HG03039 (cell line): ENCODE results near the gene NAA10.

Experiments
- ATAC-seq: cut with Tn5 transposase; IDR thresholded peaks from one replicate; pipeline ENCODE4 v1.9.1; 2021; ENCODE audit warnings: mild to moderate bottlenecking, moderate library complexity; ENCODE audit not compliant: unreplicated experiment

NAA10 gene

GRCh38 chrX:153911798-153912197 is 23.0 kb downstream of the NAA10 start:
- ATAC-seq = no peak

GRCh38 chrX:153910446-153910845 is 24.4 kb downstream of the NAA10 start:
- no peak for ATAC-seq

- ATAC-seq = no peak
These were observed 24.9 kb downstream of the NAA10 start for GRCh38 chrX:153909980-153910360.

- no peak for ATAC-seq
These were observed 25.5 kb downstream of the NAA10 start for GRCh38 chrX:153909024-153909979.

GRCh38 chrX:153908219-153908860 is 26.5 kb downstream of the NAA10 start:
- no peak for ATAC-seq

GRCh38 chrX:153907456-153907855 is 27.4 kb downstream of the NAA10 start:
- no peak for ATAC-seq

- no peak for ATAC-seq
These were observed 28.5 kb downstream of the NAA10 start for GRCh38 chrX:153906126-153906917.

GRCh38 chrX:153905481-153906095 is 29.2 kb downstream of the NAA10 start:
- ATAC-seq = no peak

- no peak for ATAC-seq
These were observed 30.6 kb downstream of the NAA10 start, which contains the start of gene AVPR2 for GRCh38 chrX:153903991-153904957. TSS of gene AVPR2 (plus strand) at chrX:153904673. CDS start at chrX:153905146, 473 bp downstream.

GRCh38 chrX:153903238-153903980 is 31.4 kb downstream of the NAA10 start:
- ATAC-seq = no peak

GRCh38 chrX:153902385-153902784 is 32.5 kb downstream of the NAA10 start:
- ATAC-seq = no peak

GRCh38 chrX:153901753-153902140 is 33.1 kb downstream of the NAA10 start:
- no peak for ATAC-seq

GRCh38 chrX:153900831-153901752 is 33.7 kb downstream of the NAA10 start:
- ATAC-seq = no peak

GRCh38 chrX:153897899-153898298 is 36.9 kb downstream of the NAA10 start:
- ATAC-seq = no peak

- no peak for ATAC-seq
These were observed 45.7 kb downstream of the NAA10 start for GRCh38 chrX:153889123-153889522.

GRCh38 chrX:153888344-153888743 is 46.5 kb downstream of the NAA10 start:
- ATAC-seq = no peak

GRCh38 chrX:153887385-153887784 is 47.5 kb downstream of the NAA10 start:
- no peak for ATAC-seq

- no peak for ATAC-seq
These were observed 47.9 kb downstream of the NAA10 start for GRCh38 chrX:153886915-153887314.
